ENCODE measurements around the gene AHCYL2.

DNA sequence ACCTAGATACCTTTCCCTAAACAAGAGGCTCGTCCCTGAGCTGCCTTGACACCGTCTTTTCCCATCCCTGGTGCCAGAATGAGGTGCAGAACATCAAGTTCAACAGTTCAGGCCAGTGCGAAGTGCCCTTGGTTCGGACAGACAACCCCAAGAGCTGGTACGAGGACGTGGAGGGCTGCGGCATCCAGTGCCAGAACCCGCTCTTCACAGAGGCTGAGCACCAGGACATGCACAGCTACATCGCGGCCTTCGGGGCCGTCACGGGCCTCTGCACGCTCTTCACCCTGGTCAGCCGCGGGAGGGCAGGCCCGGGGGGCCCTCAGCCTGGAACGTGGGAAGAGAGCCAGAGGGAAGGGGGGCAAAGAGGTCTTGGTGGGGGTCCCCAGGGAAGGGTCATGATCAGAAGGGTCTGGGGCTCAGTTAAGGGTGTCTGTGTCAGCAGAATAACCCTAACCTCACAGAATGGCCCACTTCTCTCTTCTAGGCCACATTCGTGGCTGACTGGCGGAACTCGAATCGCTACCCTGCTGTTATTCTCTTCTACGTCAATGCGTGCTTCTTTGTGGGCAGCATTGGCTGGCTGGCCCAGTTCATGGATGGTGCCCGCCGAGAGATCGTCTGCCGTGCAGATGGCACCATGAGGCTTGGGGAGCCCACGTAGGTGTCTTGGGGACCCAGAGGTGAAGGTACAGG, 19.6 kb upstream of the AHCYL2 start:
- TF ChIP-seq POLR2A (IDR thresholded peaks at IDR 0.05) (no peak), CTCF (IDR thresholded peaks at IDR 0.05) (no peak), POLR2AphosphoS5 (IDR thresholded peaks at IDR 0.05) (no peak)
